Activated CD8-positive, alpha-beta memory T cell treated with anti-CD3 and anti-CD28 coated beads for 1 hour (primary cell): ENCODE measurements around the gene FAM204A.

Experiments
- DNase-seq, 2 donors: peaks; one replicate each; pipeline ENCODE4 v3.0.0-alpha.2; 2020; ENCODE audit warnings: low read depth in 1 of 2; ENCODE audit errors: extremely low read depth in 1 of 2

The FAM204A gene

DNA sequence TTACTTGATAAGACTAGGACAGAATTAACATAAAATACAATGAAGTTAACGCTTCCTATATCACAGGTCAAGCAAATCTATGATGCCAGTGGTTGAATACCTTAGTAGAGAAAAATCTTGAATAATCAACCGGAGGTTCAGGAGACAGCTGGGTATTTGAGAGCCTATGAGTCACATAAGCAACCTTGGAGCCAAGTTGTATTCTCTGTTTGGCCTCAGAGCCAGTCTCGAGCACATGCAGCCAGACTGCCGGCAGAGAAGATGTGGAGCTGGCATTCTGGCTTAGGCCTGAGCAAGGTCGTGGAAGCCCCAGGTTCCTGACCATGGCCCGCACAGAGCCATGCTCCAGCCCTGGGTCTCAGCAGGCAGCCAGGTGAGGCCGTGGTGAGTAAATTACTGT is 90.3 kb downstream of the FAM204A start:
- no peak for DNase-seq

DNA sequence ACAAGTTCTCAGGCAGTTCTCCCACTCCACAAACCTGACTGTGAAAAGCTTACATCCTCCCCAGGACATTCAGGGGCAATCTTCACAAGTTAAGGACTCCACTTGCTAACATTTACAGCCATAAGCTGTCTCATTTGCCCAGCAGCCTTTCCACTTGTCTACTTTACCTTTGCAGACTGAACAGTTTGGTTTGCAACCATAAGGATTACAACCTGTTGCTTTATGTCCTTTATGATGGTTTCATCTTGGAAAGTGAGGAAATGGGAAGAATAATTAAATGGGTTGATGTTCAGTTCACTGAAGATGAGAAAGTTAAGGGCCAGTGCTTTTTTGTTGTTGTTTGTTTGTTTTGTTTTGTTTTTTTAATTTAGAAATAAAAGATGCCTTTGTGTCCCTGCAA is 92.4 kb downstream of the FAM204A start:
- DNase-seq, result no peak
